GM23338 (cell line): ENCODE results near the gene NCK2. TPM values are rescaled to one million over a fixed set of nuclear protein-coding genes. Genes with fewer than 3 reads are reported as not detected.

Experiments
- ATAC-seq: fragments of 200-7000 bp; cut with Tn5 transposase; 3 replicates; pipeline ENCODE4 v1.9.1; 2020
- DNase-seq: peaks from one replicate; pipeline ENCODE4 v3.0.0-alpha.2; 2015; ENCODE audit warnings: low spot score
- H2AFZ ChIP-seq: fragments of 200-600 bp; sonication (generic); 2 replicates; pipeline ENCODE4 v1.8.0; 2016; ENCODE audit warnings: antibody characterized with exemption, mild to moderate bottlenecking, moderate library complexity
- H3F3A ChIP-seq: fragments of 200-600 bp; sonication (generic); replicated peaks from 2 replicates; pipeline ENCODE4 v1.8.0; 2017; ENCODE audit warnings: antibody characterized with exemption, mixed run types, low read depth
- H3K27ac ChIP-seq: fragments of 200-600 bp; sonication (generic); 2 replicates; pipeline ENCODE4 v1.6.1; 2016; ENCODE audit warnings: low read depth
- H3K27me3 ChIP-seq: fragments of 200-600 bp; sonication (generic); 2 replicates; pipeline ENCODE4 v1.8.0; 2016; ENCODE audit warnings: mild to moderate bottlenecking, mixed run types, moderate library complexity; ENCODE audit not compliant: insufficient read depth
- H3K36me3 ChIP-seq: fragments of 200-600 bp; sonication (generic); 2 replicates; pipeline ENCODE4 v1.8.0; 2016; ENCODE audit warnings: mild to moderate bottlenecking; ENCODE audit not compliant: insufficient read depth
- H3K4me1 ChIP-seq: fragments of 200-600 bp; sonication (generic); 2 replicates; pipeline ENCODE4 v1.8.0; 2016; ENCODE audit warnings: mild to moderate bottlenecking, moderate library complexity; ENCODE audit not compliant: insufficient read depth
- H3K4me2 ChIP-seq: fragments of 200-600 bp; sonication (generic); 2 replicates; pipeline ENCODE4 v1.7.1; 2017; ENCODE audit warnings: mixed run types
- H3K4me3 ChIP-seq: fragments of 200-600 bp; sonication (generic); 2 replicates; pipeline ENCODE4 v1.6.1; 2016; ENCODE audit warnings: mixed run types
- H3K79me2 ChIP-seq: fragments of 200-600 bp; sonication (generic); replicated peaks from 2 replicates; pipeline ENCODE4 v1.8.0; 2017; ENCODE audit warnings: mild to moderate bottlenecking; ENCODE audit not compliant: insufficient read depth
- H3K9me2 ChIP-seq: fragments of 200-600 bp; sonication (generic); 2 replicates; pipeline ENCODE4 v1.8.0; 2017; ENCODE audit not compliant: insufficient read depth
- H4K20me1 ChIP-seq: fragments of 200-600 bp; sonication (generic); replicated peaks from 2 replicates; pipeline ENCODE4 v1.8.0; 2017; ENCODE audit warnings: mild to moderate bottlenecking; ENCODE audit not compliant: insufficient read depth
- H3K27ac Mint-ChIP-seq: 2 replicates; pipeline ENCODE4 v1.8.0; 2020; ENCODE audit warnings: inconsistent platforms, mild to moderate bottlenecking, moderate library complexity, mixed read lengths
- H3K27me3 Mint-ChIP-seq: 3 replicates; pipeline ENCODE4 v1.8.0; 2022; ENCODE audit warnings: low read depth, mild to moderate bottlenecking, moderate library complexity, mixed read lengths, inconsistent platforms; ENCODE audit not compliant: insufficient read depth, poor library complexity
- H3K36me3 Mint-ChIP-seq: 3 replicates; pipeline ENCODE4 v1.8.0; 2021; ENCODE audit warnings: low read depth, mild to moderate bottlenecking, inconsistent platforms, moderate library complexity, mixed read lengths
- H3K4me1 Mint-ChIP-seq: 3 replicates; pipeline ENCODE4 v1.8.0; 2020; ENCODE audit warnings: mild to moderate bottlenecking, inconsistent platforms, mixed read lengths
- H3K4me3 Mint-ChIP-seq: 3 replicates; pipeline ENCODE4 v1.8.0; 2021; ENCODE audit warnings: moderate library complexity, mild to moderate bottlenecking, inconsistent platforms, mixed read lengths
- H3K9me3 Mint-ChIP-seq: 3 replicates; pipeline ENCODE4 v1.8.0; 2020; ENCODE audit warnings: moderate library complexity, mild to moderate bottlenecking, inconsistent platforms, mixed read lengths
- CREB1 ChIP-seq: fragments of 250-450 bp; sonication (Bioruptor Pico); IDR thresholded peaks from 2 replicates; pipeline ENCODE4 v1.5.0; 2020; ENCODE audit warnings: low read depth, mild to moderate bottlenecking, moderate library complexity
- CTCF ChIP-seq, 2 experiments: fragments of 200-600 bp in 1 of 2; sonication (generic) in 1 of 2; conservative IDR thresholded peaks; 2 replicates each; pipeline versions ENCODE4 v1.5.1 to v1.6.1; 2016 to 2017; ENCODE audit warnings: antibody characterized with exemption in 2 of 2, low read depth in 2 of 2, mild to moderate bottlenecking in 2 of 2, moderate library complexity in 1 of 2
- ETS1 ChIP-seq: IDR thresholded peaks from 2 replicates; pipeline ENCODE4 v1.6.1; 2016; ENCODE audit warnings: antibody characterized with exemption
- EZH2 ChIP-seq: fragments of 200-600 bp; sonication (generic); IDR thresholded peaks from one replicate; pipeline ENCODE4 v1.8.0; 2017; ENCODE audit warnings: antibody characterized with exemption, mild to moderate bottlenecking, low read depth; ENCODE audit not compliant: unreplicated experiment
- EZH2phosphoT487 ChIP-seq: fragments of 200-600 bp; sonication (generic); IDR thresholded peaks from one replicate; pipeline ENCODE4 v1.8.1; 2018; ENCODE audit warnings: antibody characterized with exemption; ENCODE audit not compliant: unreplicated experiment
- JUNB ChIP-seq: IDR thresholded peaks from one replicate; pipeline ENCODE4 v1.6.1; 2016; ENCODE audit warnings: antibody characterized with exemption; ENCODE audit not compliant: unreplicated experiment
- NANOG ChIP-seq: IDR thresholded peaks from 2 replicates; pipeline ENCODE4 v1.6.1; 2016; ENCODE audit warnings: antibody characterized with exemption, borderline replicate concordance
- POLR2AphosphoS5 ChIP-seq: IDR thresholded peaks from 2 replicates; pipeline ENCODE4 v1.6.1; 2016; ENCODE audit warnings: antibody characterized with exemption, low read depth
- REST ChIP-seq: IDR thresholded peaks from one replicate; pipeline ENCODE4 v1.6.1; 2018; ENCODE audit warnings: antibody characterized with exemption; ENCODE audit not compliant: unreplicated experiment
- STAT1 ChIP-seq: IDR thresholded peaks from one replicate; pipeline ENCODE4 v1.6.1; 2016; ENCODE audit warnings: antibody characterized with exemption; ENCODE audit not compliant: unreplicated experiment
- ZNF114 ChIP-seq: fragments of 250-450 bp; sonication (Bioruptor Pico); IDR thresholded peaks from 2 replicates; pipeline ENCODE4 v1.5.0; 2020; ENCODE audit warnings: mild to moderate bottlenecking, moderate library complexity
- ZNF331 ChIP-seq: fragments of 250-450 bp; sonication (Bioruptor Pico); IDR thresholded peaks from 2 replicates; pipeline ENCODE4 v1.5.0; 2020; ENCODE audit warnings: low read depth, mild to moderate bottlenecking, moderate library complexity
- ZNF462 ChIP-seq: fragments of 250-450 bp; sonication (Bioruptor Pico); IDR thresholded peaks from 2 replicates; pipeline ENCODE4 v1.5.0; 2020; ENCODE audit warnings: mild to moderate bottlenecking, moderate library complexity
- polyA plus RNA-seq: library from polyadenylated mRNA; unstranded; fragments of >200 nt; fragmentation: Nextera tagmentation; extraction: Ambion mirVana; gene quantifications from 2 replicates; pipeline ENCODE4 v1.2.1, GENCODE V29; 2016
- total RNA-seq: library from RNA; depleted of rRNA; stranded (reverse); fragments of >200 nt; shearing (Covaris generic); gene quantifications from 2 replicates; pipeline ENCODE4 v1.2.3, GENCODE V29; 2014

Gene NCK2
- total and polyA plus RNA-seq, 2 experiments from 2014 or later, result 26.9 to 59.9 TPM

- Histone ChIP-seq H3K27me3 (no peaks in the 10 kb centered on the region), H3K79me2 (peaks cover 58% of the 10 kb centered on the region), H3K9me2 (no peaks in the 10 kb centered on the region; the same call in 1 of the 2 replicates), H3F3A (no peaks in the 10 kb centered on the region), H3K27ac (no peak overlapping the region), H4K20me1 (peaks cover 11% of the 10 kb centered on the region; the same call in 1 of the 2 replicates), H2AFZ (no peak overlapping the region), H3K4me1 (peaks cover 23% of the 10 kb centered on the region), H3K4me3 (no peak overlapping the region), H3K36me3 (no peaks in the 10 kb centered on the region; the same call in 1 of the 2 replicates), H3K4me2 (peak overlapping the region; percentile 53; the same call in 1 of the 2 replicates)
- Mint-ChIP-seq H3K27me3 (peaks cover 1% of the 10 kb centered on the region), H3K4me1 (peaks cover 38% of the 10 kb centered on the region), H3K4me3 (peak overlapping the region; percentile 11; the same call in 2 of the 3 replicates), H3K27ac (no peak overlapping the region), H3K36me3 (peaks cover 21% of the 10 kb centered on the region), H3K9me3 (no peaks in the 10 kb centered on the region; the same call in 2 of the 3 replicates)
- no peak for TF ChIP-seq CTCF (conservative IDR thresholded peaks at IDR 0.05; ENCODE audit: low read depth in 2 of 2)
- no peak for TF ChIP-seq CREB1
- no peak for TF ChIP-seq EZH2
- no peak for TF ChIP-seq ZNF331 (CRISPR knock-in tag)
- TF ChIP-seq STAT1, result no peak
- no peak for TF ChIP-seq JUNB
- TF ChIP-seq NANOG, result no peak
- no peak for TF ChIP-seq EZH2phosphoT487
- no peak for TF ChIP-seq ZNF114
- no peak for TF ChIP-seq ZNF462
- TF ChIP-seq POLR2AphosphoS5, result no peak
- TF ChIP-seq ETS1, result no peak
- no peak for TF ChIP-seq REST
- DNase-seq, result no peak
- ATAC-seq, result peak; percentile 33; the same call in 1 of the 3 replicates
Observed at GRCh38 chr2:105853354-105854088, 108.8 kb downstream of the NCK2 start.
